GM21367 (cell line): Measurements from ENCODE around the gene EFCAB3.
"Not testable (repeated sequence)": the region's sequence is repeated elsewhere in the genome, so short reads cannot be mapped to it uniquely, and the experiment has no call there.

Experiments
- ATAC-seq: cut with Tn5 transposase; IDR thresholded peaks from one replicate; pipeline ENCODE4 v1.9.1; 2021; ENCODE audit not compliant: unreplicated experiment

EFCAB3 gene

DNA sequence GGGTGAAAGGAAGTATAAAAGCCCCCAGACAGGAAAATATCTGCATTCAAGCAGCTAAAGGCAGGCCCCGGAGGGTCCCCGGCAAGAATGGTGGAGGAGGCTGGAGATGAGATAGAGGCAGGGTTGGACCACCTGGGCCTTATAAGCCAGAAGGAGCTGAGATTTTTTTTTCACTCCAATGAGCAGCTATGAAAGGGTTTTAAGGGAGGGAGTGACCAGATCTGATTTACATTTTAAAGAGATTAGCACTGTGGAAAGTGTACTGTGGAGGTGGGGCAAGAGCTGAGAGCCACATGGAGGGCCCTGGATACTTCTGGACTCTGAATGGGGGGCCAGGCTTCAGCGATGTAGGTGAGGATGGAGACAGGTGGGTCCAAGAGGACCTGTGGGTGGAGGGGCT lies 84.1 kb downstream of the EFCAB3 start:
- not testable (repeated sequence) for ATAC-seq

GRCh38 chr17:62465271-62465670 lies 84.9 kb downstream of the EFCAB3 start:
- not testable (repeated sequence) for ATAC-seq
